Measurements from ENCODE around the gene PRSS27.
"Not testable (repeated sequence)": the region's sequence is repeated elsewhere in the genome, so short reads cannot be mapped to it uniquely, and the experiment has no call there.

Gene PRSS27

GRCh38 chr16:2728034-2728433 lies 8.0 kb upstream of the PRSS27 start:
- DNase-seq (ENCODE audit: low read depth): no peak
- no peak overlapping the region for H3K4me3 ChIP-seq (ENCODE audit: low read depth, low read length)
- no peak for TF ChIP-seq CTCF (IDR thresholded peaks at IDR 0.05; ENCODE audit: low read depth, low read length, missing control alignments)

GRCh38 chr16:2726923-2727322 lies 6.9 kb upstream of the PRSS27 start:
- H3K4me3 ChIP-seq (ENCODE audit: low read depth, low read length): no peak overlapping the region
- TF ChIP-seq CTCF (IDR thresholded peaks at IDR 0.05; ENCODE audit: low read depth, low read length, missing control alignments): no peak
- DNase-seq (ENCODE audit: low read depth): no peak

GRCh38 chr16:2724816-2725348 lies 4.9 kb upstream of the PRSS27 start:
- no peak overlapping the region for H3K4me3 ChIP-seq (ENCODE audit: low read depth, low read length)
- TF ChIP-seq CTCF (IDR thresholded peaks at IDR 0.05; ENCODE audit: low read depth, low read length, missing control alignments): no peak
- DNase-seq (ENCODE audit: low read depth): no peak

GRCh38 chr16:2724088-2724676 lies 4.2 kb upstream of the PRSS27 start:
- no peak for TF ChIP-seq CTCF (IDR thresholded peaks at IDR 0.05; ENCODE audit: low read depth, low read length, missing control alignments)
- H3K4me3 ChIP-seq (ENCODE audit: low read depth, low read length): no peak overlapping the region
- DNase-seq (ENCODE audit: low read depth): no peak

GRCh38 chr16:2721634-2722173 lies 1.7 kb upstream of the PRSS27 start:
- not testable (repeated sequence) for DNase-seq (ENCODE audit: low read depth)
- peak overlapping the region; percentile 44 for H3K4me3 ChIP-seq (ENCODE audit: low read depth, low read length)

- peak; percentile 60 for DNase-seq (ENCODE audit: low read depth)
- peak overlapping the region; percentile 59 for H3K4me3 ChIP-seq (ENCODE audit: low read depth, low read length)
- peak; percentile 60 for TF ChIP-seq CTCF (IDR thresholded peaks at IDR 0.05; ENCODE audit: low read depth, low read length, missing control alignments)
These were observed 952 bp upstream of the PRSS27 start for GRCh38 chr16:2720719-2721633.

GRCh38 chr16:2719328-2720063 lies 528 bp downstream of the PRSS27 start:
- DNase-seq (ENCODE audit: low read depth): no peak
- H3K4me3 ChIP-seq (ENCODE audit: low read depth, low read length): no peak overlapping the region
- TF ChIP-seq CTCF (IDR thresholded peaks at IDR 0.05; ENCODE audit: low read depth, low read length, missing control alignments): no peak

Measured in GM12864 (cell line).